NCI-H1930 (cell line): ENCODE results near the gene THOC6.
"Not testable (repeated sequence)": the region's sequence is repeated elsewhere in the genome, so short reads cannot be mapped to it uniquely, and the experiment has no call there.

ENCODE experiments used
- DNase-seq, 2 experiments: peaks; one replicate each; lab custom pipeline; 2025; lab: John Stamatoyannopoulos, UW

The THOC6 gene

DNA sequence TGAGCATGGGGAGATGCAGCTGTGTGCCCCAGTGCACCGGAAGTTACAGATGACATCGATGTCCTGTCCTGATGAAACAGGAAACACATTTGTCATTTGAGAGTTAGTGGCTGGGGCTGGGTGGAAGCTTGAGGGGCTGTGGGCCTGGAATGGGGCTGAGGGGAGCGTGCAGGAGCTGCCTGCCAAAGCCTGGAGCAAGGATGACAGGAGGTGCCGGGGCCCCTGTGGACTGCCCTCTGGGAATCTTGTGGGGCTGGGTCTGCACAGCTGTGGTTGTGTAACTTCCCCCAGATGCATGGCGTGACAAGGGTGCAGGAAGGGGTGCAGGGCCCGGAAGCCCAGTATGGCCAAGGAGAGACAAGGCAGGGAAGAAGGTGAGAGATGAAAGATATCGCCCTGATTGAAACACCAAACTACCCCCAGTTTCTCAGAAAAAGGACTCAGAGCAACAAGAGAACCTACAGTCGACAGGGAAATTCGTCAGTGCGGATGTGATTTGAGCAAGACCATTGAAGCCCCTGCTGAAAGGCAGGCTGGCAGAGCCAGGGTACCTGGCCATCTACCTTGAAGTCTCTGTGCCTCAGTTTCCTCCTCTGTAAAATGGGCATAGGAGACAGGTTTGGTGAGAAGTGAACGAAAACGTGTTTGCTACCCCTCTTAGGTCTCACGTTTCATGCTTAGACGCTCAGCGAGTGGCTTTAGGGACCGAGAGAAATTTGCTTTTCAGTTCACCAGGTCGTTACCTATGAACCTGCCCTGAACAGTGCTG is 31.3 kb downstream of the THOC6 start:
- DNase-seq, result no peak

DNA sequence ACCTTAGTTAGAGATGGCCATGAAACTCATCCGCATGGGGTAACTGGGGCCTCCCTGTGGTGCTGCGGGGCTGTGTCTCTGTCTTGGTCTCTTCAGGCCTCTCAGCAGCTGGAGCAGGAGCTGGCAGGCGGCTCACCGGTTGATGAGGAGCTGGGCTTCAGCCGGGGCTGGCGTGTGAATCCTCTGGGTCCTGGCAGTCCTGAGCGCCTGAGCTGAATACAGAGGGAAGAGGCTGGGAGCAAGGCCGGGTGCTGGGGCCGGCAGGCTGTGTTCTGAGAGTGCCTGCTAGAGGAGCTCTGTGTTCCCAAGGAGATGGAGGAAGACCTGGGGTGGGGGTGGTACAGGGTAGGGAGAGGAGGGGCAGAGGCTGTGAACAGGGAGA is 31.9 kb downstream of the THOC6 start:
- not testable (repeated sequence) for DNase-seq

DNA sequence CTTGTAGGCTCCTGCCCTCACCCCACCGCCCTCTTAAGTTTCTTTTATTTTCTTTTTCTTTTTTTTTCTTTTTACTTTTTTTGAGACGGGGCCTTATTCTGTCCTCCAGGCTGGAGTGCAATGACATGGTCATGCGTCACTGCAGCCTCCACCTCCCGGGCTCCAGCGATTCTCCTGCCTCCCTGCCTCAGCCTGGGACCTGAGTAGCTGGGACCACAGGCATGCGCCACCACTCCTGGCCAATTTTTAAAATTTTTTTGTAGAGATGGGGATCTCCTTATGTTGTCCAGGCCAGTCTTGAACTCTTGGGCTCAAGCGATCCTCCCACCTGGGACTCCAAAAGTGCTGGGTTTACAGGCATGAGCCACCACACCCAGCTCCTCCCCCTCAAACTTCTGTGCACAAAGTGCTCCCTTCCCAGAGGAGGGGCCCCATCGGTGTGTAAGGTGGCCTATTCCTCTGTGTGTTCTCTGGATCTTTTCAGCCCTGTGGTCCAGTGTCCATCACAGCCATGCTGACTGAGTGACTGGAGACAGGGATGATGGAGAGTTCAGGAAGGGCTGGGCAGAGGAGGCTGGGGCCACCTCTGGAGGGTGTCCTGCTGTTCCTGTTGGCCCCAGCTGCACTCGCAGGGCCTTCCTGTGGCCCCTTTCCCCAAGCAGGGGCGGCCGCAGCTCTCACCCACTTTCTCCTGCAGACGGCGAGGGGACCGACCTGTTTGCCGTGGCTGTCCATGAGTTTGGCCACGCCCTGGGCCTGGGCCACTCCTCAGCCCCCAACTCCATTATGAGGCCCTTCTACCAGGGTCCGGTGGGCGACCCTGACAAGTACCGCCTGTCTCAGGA is 32.7 kb downstream of the THOC6 start:
- no peak for DNase-seq

DNA sequence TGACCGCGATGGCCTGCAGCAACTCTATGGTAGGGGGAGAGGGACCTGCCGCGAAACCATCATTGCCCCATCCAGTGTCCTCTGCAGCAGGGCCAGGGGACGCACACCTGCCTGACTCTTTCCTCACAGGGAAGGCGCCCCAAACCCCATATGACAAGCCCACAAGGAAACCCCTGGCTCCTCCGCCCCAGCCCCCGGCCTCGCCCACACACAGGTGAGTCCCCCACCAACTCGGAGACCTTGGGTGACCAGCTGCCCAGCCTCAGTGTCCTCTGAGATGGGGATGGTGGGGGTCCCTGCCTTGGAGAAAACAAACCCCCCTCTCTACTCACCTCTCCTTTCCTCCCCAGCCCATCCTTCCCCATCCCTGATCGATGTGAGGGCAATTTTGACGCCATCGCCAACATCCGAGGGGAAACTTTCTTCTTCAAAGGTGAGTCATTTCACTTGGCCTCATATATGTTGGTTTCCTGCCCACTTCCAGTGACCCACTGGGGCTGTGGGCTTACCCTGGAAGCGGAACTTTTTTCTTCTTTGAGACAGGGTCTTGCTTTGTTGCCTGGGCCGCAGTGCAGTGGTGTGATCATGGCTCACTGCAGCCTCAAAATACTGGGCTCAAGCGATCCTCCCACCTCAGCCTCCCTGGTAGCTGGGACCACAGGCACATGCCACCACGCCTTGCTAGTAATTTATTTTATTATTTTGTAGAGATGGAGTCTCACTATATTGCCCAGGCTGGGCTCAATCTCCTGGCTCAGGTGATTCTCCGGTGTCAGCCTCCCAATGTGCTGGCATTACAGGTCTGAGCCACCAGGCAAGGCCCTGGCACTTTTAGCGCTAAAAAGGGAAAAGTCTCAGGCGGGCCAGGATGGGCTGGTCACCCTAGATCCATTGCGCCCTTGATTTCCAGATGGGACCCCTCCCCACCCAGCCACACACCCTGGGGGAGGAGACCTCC is 33.6 kb downstream of the THOC6 start:
- DNase-seq, result no peak

DNA sequence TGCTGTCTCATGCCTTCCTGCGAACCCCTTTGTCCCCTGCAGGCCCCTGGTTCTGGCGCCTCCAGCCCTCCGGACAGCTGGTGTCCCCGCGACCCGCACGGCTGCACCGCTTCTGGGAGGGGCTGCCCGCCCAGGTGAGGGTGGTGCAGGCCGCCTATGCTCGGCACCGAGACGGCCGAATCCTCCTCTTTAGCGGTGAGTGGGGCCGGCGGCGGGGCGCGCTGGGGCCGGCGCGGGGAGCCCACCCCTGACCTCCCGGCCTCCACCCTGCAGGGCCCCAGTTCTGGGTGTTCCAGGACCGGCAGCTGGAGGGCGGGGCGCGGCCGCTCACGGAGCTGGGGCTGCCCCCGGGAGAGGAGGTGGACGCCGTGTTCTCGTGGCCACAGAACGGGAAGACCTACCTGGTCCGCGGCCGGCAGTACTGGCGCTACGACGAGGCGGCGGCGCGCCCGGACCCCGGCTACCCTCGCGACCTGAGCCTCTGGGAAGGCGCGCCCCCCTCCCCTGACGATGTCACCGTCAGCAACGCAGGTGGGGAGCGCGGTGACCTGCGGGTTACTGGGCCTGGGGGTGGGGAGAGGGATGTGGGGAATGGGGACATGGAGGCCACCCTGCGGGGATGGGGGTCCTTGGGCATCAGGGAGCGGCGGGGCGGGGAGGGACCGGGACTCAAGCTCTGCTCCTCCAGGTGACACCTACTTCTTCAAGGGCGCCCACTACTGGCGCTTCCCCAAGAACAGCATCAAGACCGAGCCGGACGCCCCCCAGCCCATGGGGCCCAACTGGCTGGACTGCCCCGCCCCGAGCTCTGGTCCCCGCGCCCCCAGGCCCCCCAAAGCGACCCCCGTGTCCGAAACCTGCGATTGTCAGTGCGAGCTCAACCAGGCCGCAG is 34.5 kb downstream of the THOC6 start:
- peak; percentile 68 to 73 for DNase-seq

DNA sequence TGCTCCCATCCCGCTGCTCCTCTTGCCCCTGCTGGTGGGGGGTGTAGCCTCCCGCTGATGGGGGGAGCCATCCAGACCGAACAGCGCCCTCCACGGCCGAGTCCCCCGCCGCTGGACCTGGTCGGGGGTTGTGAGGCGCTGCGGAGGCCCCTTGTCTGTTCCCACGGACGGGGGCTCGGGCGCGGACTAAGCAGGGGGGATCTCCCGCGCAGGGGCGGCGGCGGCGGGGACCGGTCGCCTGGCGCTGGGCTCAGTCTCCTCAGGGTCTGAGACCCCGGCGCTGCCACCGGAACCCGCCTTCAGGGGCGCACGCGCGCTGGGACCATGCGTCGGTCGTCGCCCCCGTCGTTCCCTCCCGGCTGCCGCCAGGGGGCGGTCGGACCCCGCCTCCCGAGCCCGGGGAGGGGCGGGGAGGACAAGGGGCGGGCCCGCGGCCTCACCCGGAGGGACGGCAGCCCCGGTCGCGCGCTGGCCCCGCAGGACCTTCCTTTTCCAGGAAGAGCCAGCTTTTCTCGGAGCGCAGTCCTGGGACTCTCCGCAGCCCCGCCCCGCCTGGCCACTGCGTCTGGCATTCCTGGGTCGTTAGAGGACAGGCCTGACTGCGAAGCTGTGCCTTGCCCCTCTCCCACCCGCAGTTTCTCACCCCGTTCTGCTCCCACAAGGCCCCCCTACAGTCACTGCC is 35.3 kb downstream of the THOC6 start:
- peak; percentile 80 to 92 for DNase-seq

DNA sequence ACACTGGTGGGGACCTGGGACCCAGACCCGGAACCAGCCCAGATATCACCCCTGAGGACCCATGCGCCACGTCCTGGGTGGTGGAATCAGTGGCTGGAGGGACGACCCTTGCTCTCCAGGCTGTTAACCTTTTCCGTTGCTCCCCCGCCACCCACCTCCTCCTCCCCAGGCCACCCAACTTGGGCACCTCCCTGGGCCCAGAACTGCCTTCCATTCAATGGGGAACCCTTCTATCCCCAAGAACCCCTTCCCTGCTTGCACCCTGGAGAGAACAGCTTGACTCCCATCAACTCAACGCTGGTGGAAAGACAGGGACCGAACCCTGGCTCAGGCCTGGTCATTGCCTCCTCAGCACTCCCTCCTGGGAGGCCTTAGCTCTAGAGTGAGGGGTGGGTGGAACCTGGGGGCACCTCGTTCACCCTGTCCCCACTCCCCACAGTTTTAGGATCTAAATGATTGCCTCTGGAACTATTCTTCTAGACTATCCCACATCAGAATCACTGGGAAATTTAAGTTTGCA is 35.9 kb downstream of the THOC6 start:
- DNase-seq, result no peak

DNA sequence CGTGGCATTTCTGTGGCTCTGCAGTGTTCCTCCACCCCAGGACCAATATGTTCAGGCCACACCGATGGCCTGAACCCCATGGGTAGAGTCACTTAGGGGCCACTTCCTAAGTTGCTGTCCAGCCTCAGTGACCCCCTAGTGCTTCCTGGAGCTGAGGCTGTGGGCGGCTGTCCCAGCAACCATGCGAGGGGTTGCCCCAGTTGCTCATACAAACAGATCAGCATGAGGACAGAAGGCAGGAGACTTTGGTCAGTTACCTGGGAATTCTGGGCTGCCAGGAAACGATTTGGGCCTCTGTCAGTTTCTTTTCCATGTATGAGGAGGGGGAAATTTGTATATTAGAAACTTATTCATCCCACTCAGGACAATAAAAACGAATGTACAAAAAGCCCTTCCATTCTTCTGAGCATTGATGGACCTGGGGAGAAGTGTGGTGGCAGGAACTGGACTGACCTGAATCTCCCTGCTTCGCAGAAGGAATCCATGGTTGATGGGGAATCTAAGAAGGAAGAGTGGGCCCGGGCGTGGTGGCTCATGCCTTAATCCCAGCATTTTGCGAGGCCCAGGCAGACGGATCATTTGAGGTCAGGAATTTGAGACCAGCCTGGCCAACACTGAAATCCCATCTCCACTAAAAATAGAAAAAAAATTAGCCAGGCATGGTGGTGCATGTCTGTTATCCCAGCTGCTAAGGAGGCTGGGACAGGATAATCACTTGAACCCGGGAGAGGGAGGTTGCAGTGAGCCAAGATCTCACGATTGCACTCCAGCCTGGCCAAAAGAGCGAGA is 36.7 kb downstream of the THOC6 start:
- no peak for DNase-seq

DNA sequence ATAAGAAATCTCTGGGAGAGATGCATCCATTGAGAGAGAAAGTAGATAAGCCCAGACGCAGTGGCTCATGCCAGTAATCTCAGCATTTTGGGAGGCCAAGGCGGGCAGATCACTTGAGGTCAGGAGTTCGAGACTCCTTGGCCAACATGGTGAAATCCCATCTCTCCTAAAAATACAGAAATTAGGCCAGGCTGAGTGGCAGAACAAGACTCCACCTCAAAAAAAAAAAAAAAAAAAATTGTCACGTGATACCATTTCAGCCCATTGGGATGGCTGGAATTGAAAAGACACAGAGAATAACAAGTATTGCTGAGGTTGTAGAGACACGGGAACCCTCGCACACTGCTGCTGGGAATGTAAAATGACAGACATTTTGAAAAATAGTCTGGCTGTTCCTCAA is 38.7 kb downstream of the THOC6 start:
- DNase-seq, result no peak

DNA sequence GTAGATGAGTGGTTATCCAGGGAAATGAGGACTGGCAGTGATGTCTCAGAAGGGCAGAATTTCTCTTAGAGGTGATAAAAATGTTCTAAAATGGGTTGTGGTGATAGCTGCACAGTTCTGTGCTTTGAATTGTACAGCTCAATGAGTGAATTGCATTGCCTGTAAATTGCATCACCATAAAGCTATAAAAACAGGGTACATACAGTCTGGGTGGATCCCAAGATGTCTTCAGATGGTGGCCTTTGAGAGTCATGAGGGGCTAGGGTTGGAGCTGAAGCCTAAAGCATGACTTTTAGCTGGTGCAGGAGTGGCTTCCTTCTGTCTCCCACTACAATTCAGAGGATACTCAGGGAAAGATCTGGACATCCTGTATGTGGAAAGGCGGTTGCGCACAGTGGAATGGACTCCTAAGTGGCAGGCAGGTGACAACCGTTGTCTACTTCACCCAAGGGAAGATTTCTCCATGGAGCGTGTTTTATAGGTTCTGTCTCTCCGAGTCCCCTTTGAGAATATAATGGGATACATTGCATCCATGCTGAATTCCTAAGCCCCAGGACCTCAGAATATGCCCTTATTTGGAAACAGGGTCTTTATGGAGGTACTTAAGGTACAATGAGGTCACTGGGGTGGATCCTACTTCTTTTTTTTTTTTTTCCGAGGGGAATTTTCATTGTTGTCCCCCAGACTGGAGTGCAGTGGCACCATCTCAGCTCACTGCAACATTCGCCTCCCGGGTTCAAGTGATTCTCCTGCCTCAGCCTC is 40.0 kb downstream of the THOC6 start:
- DNase-seq, result no peak

DNA sequence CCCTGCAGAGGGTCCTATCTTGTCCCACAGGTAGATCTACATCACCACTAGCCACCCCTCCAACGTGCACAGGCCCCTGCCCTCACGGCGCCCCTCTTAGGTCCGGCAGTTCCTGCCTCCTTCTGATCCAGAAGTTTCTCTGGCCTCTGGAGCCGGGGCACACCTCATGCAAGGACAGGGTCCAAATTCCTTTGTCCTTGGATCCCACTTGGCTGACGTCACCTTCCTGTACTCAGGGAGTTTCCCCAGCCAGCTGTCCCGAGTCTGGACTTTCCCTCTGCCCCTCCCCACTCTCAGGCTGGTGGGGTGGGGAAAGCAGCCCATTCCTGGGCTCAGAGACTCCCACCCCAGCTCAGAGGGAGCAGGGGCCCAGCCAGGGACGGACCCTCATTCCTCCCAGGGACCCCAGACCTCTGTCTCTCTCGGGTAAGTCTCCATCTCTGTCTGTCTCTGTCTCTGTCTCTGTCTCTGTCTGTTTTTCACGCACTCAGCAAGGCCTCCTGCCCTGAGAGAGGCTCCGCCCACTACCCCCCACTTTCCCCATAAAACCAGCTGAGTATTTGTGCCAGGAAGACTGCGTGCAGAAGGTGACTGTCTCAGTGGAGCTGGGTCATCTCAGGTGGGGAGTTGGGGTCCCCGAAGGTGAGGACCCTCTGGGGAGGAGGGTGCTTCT is 41.4 kb downstream of the THOC6 start, which contains the start of gene IL32:
TSS of gene IL32 (plus strand) at position 572 of the 673 bp plus-strand sequence. CDS start 172 bp downstream, outside the sequence.
- DNase-seq, result no peak

DNA sequence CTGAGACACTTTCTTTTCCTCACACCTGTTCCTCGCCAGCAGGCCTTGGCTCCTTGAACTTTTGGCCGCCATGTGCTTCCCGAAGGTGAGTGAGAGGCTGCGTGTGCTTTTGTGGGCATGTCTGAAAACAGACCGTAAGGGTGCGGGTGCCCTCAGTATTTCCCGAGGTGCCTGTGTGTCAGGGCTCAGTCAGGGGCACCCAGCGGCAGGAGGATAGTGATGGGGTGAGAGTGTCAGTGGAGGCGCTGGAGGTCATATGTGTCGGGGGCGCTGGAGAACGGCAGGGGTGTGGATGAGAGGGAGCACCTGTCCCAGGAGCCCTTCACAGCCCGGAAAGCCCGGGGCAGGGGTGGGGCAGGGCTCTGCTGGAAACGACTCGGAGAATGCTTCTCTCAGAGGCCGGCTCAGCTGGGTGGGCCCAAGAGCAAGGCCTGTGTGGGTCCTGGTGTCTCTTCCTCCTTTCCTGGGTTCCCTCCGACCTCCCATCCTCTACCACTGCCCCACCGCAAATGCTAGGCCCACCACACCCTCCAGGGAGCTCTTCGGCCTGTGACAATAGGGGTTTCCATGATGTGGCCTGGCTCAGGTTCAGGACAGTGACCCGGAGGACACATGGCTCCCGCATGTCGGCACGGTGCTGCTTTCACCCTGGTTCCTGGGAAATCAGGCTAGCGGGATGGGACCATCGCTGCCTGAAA is 42.1 kb downstream of the THOC6 start:
- DNase-seq, result no peak

DNA sequence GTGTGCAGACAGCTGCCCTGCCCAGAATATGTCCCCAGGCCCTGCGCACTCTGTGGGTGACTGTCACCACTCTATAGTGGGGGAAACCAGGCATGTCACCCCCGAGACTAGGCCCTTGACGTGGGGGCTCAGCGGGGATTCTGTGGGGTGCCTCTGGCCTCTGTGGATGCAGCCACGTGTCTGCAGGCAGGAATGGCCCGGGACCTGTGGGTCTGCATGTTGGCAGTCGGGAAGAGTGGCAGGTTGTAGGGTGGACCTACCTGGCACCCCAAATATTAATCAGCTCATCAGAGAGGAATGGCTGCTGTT is 42.6 kb downstream of the THOC6 start:
- no peak for DNase-seq

DNA sequence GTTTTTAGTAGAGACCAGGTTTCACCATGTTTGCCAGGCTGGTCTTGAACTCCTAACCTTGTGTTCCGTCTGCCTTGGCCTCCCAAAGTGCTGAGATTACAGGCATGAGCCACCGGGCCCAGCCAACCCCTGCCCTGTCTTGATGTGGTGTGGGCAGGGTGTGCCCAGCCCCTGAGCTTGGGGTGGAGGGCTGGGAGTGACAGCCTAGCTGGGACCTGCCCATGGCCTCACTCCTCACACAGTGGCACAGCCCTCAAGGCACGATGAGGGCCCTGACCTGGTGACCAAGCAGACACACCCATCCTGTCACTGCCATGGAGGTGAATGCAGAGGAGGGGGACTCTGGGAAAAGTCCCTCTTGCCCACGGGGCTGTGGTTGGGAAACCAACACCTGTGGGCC is 44.7 kb downstream of the THOC6 start:
- no peak for DNase-seq

DNA sequence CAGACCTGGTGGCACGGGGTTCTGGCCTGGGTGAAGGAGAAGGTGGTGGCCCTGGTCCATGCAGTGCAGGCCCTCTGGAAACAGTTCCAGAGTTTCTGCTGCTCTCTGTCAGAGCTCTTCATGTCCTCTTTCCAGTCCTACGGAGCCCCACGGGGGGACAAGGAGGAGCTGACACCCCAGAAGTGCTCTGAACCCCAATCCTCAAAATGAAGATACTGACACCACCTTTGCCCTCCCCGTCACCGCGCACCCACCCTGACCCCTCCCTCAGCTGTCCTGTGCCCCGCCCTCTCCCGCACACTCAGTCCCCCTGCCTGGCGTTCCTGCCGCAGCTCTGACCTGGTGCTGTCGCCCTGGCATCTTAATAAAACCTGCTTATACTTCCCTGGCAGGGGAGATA is 45.3 kb downstream of the THOC6 start:
- not testable (repeated sequence) for DNase-seq

DNA sequence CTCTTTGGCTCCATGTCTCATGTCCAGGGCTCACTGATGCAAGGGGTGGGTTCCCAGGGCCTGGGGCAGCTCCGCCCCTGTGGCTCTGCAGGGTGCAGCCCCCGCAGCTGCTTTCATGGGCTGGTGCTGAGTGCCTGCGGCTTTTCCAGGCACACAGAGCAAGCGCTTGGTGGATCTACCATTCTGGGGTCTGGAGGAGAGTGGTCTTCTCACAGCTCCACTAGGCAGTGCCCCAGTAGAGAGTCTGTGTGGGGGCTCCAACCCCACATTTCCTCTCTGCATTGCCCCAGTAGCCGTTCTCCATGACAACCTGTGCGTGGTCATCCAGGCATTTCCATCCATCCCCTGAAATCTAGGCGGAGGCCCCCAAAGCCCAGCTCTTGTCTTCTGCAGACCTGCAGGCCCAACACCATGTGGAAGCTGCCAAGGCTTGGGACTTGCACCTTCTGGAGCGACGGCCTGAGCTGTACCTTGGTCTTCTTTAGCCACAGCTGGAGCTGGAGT is 46.8 kb downstream of the THOC6 start:
- no peak for DNase-seq

DNA sequence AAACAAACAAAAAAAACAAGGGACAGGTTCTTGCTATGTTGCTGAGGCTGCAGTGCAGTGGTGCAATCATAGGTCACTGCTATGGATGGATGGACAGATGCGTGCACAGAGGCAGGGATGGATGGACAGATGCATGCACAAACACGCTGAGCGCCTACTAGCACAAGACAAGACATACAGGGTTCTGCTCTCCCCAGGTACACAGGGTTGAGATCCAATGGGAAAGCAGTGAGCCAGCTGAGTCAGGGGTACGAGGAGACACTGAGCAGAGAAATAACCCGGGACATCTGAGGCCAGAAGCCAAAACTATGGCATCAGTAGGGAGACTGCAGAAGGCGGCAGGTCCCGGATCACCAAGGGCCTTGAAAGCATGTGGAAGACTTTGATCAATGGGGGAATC is 47.8 kb downstream of the THOC6 start:
- DNase-seq, result no peak
